GM12874 (cell line): ENCODE data around the gene KLHL10.

Experiments used
- CTCF ChIP-seq: IDR thresholded peaks from 2 replicates; pipeline ENCODE4 v1.5.1; 2011; ENCODE audit warnings: low read depth, mild to moderate bottlenecking, control low read depth, low read length, moderate library complexity; ENCODE audit not compliant: insufficient read depth

The KLHL10 gene

GRCh38 chr17:41863074-41863848, 25.6 kb downstream of the KLHL10 start:
- no peak for TF ChIP-seq CTCF

GRCh38 chr17:41864498-41864835, 26.8 kb downstream of the KLHL10 start:
- TF ChIP-seq CTCF = no peak

GRCh38 chr17:41864836-41865595, 27.4 kb downstream of the KLHL10 start, which contains the start of gene KLHL11:
Gene KLHL11 (minus strand): TSS chr17:41865423. CDS start chr17:41865370, 53 bp downstream.
- TF ChIP-seq CTCF = no peak

GRCh38 chr17:41865596-41865893, 27.9 kb downstream of the KLHL10 start:
- TF ChIP-seq CTCF = no peak

- TF ChIP-seq CTCF = no peak
Observed at GRCh38 chr17:41868568-41868967, 30.9 kb downstream of the KLHL10 start.

- TF ChIP-seq CTCF = no peak
Observed at GRCh38 chr17:41869426-41869825, 31.8 kb downstream of the KLHL10 start.

- TF ChIP-seq CTCF = no peak
Observed at GRCh38 chr17:41870097-41870496, 32.5 kb downstream of the KLHL10 start.
